H1 (cell line): ENCODE results near the gene CHST9.

Experiments used
- JUND ChIP-seq: IDR thresholded peaks from 2 replicates; pipeline ENCODE4 v1.6.1; 2011; ENCODE audit warnings: mild to moderate bottlenecking, improper control_type of control experiment, low read length
- MAFK ChIP-seq: IDR thresholded peaks from 2 replicates; pipeline ENCODE4 v1.6.1; 2012; ENCODE audit warnings: low read depth, mild to moderate bottlenecking, improper control_type of control experiment, low read length
- TF ChIP-seq, protein P1 (sequence below), 3 experiments: IDR thresholded peaks; 1 replicate in 2 of 3; 2 replicates in 1 of 3; pipeline versions ENCODE4 v1.5.1 to v1.6.1; 2011; ENCODE audit warnings: low read length in 3 of 3, mild to moderate bottlenecking in 3 of 3, inconsistent platforms in 2 of 3, low read depth in 1 of 3, moderate library complexity in 1 of 3; ENCODE audit not compliant: insufficient read depth in 1 of 3; ENCODE audit errors: control extremely low read depth in 1 of 3

DNA sequence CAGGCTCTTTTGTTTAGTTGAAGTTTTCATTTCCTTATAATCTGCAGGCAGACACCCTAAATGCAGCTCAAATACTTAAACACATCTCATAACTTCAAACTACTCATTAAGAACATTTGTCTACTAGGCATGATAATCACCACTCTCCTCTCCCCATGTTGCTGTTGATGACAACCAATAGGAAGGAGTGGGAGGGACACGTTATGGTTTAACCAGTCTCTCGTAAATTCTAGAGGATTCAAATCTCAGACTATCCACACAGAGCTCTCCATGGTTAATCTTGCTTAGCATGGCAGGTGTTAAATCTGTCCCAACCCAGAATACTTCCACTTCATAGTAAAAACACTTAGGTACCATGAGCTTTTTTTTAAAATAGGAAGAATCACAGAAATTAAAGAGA is 192.2 kb downstream of the CHST9 start:
- TF ChIP-seq, protein P1, sequence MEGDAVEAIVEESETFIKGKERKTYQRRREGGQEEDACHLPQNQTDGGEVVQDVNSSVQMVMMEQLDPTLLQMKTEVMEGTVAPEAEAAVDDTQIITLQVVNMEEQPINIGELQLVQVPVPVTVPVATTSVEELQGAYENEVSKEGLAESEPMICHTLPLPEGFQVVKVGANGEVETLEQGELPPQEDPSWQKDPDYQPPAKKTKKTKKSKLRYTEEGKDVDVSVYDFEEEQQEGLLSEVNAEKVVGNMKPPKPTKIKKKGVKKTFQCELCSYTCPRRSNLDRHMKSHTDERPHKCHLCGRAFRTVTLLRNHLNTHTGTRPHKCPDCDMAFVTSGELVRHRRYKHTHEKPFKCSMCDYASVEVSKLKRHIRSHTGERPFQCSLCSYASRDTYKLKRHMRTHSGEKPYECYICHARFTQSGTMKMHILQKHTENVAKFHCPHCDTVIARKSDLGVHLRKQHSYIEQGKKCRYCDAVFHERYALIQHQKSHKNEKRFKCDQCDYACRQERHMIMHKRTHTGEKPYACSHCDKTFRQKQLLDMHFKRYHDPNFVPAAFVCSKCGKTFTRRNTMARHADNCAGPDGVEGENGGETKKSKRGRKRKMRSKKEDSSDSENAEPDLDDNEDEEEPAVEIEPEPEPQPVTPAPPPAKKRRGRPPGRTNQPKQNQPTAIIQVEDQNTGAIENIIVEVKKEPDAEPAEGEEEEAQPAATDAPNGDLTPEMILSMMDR (IDR thresholded peaks at IDR 0.05; ENCODE audit: control extremely low read depth in 1 of 3, insufficient read depth in 1 of 3, low read depth in 1 of 3, low read length in 3 of 3) = no peak
- TF ChIP-seq JUND = no peak
- TF ChIP-seq MAFK = no peak
